Right kidney (tissue), 1 donor: ENCODE results near the gene B3GNT9.
"Not testable (repeated sequence)": the region's sequence is repeated elsewhere in the genome, so short reads cannot be mapped to it uniquely, and the experiment has no call there.

Source experiments
- DNase-seq: peaks from one replicate; pipeline ENCODE4 v3.0.0-alpha.2; 2016

Gene B3GNT9

DNA sequence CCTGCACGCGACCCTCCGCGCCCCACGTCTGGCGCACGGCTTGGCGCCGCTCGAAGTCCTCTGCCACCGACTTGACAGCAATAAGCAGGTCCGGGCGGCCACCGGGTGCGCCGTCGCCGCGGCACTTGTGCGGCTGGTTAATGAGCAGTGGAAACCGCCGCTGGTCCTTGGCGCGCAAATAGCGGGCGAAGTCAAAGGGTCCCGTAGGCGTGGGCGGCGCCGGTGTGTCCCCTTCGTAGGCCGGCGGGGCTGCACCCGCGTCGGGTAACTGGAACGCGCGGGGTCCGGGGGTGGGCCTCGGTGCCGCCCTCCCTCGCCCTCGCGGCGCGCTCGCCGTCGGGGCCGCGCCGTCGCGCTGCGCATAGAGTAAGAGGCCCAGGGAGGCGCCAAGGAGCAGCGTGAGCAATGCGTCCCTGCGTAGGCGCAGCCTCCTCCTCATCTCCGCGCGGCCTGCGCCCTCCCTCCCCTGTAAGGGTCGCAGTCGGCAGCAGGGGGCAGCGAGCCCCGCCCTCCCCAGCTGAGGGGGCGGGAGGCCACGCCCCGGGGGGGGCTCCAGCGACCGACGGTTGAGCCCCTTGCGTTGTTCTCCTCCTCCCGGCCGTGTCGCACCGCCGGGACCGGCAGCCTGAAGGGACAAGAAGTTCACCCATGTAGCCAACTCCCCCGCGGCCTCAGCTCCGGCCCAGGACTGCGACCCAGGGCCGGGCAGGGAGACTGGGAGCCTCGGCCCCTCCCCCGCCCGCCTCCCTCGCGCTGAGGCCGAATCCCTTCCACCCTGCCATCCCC is 558 bp downstream of the B3GNT9 start:
- peak; percentile 91 for DNase-seq

DNA sequence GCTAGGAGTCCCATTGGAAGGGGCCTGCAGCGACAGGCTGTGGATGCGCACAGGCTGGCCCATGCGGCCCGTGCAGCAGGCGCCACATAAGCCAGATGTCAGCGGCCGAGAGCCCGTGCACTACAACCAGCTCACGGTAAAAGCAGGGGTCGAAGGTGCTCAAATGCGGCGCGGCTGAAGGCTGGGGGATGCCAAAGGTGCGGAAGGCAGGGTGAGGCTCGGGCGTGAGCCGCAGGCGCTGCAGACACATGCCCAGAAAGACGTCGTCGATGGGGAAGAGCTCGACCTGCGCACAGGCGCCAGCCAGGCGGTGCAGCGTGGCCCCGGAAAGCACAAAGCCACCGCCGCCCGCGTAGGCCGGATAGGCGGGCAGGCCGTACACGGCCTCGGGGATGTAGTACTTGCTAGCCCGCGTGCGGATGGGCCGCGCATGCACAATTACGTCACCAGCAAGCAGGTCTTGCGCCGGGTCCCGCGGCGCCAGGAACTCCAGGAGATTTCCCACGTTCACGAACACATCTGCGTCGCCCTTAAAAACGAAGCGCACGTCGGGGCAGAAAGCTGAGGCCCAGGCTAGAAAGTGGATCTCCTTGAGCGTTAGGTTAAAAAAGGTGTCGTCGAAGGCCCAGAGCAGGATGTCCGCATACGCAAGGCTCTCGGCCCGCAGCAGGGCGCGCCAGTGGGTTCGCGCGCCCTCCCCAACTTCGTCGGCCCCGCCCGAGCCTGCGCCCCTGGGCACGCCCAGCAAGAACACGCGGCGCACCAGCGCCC is 1.3 kb downstream of the B3GNT9 start:
- DNase-seq: peak; percentile 30

DNA sequence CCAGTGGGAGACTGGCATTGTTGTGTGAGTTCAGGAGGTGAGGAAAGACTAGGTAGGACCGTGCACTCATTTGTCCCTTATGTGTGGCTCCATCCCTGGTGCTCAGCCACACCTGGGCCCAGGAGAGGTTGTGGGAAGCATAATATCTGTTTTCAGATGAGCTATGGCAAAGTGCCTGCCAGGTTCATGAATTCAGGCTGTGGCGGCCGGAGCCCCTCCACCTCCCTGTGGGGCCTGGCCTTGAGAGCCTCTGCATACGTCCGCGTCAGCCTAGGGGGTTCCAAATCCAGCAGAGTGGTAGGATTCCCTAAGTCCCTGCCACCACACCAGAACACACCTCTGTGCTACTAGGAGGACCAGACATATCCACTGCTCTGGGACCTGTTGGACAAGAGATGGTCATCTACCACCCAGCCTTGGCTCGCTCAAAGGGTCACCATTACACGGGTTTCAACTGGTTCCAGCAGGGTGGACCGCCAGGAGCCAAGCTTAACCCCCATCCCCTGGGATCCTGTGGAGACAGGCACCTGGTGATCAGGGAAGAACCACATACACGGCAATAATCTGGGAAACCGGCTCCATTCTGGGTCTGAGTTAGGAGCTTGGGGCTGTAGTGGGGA is 2.0 kb downstream of the B3GNT9 start:
- DNase-seq: no peak

DNA sequence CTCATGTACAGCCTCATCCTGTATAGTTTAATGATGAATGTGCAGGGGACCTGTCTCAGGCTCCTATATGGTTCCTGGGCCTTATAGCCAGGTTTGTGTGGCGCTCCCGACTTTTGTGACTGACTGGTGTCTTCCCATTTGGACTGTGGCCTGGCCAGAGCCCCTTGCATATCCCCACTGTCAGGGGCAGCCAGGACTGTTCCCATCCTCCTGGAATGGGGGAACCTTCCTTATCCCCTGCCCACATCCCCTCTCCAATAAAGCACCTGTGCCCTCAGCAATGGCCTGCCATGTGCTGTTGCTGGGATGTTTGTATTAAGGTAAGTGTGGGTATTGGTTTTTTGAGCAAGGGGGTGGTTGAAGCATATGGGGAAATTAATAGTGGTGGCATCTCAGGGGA is 2.6 kb downstream of the B3GNT9 start:
- no peak for DNase-seq

DNA sequence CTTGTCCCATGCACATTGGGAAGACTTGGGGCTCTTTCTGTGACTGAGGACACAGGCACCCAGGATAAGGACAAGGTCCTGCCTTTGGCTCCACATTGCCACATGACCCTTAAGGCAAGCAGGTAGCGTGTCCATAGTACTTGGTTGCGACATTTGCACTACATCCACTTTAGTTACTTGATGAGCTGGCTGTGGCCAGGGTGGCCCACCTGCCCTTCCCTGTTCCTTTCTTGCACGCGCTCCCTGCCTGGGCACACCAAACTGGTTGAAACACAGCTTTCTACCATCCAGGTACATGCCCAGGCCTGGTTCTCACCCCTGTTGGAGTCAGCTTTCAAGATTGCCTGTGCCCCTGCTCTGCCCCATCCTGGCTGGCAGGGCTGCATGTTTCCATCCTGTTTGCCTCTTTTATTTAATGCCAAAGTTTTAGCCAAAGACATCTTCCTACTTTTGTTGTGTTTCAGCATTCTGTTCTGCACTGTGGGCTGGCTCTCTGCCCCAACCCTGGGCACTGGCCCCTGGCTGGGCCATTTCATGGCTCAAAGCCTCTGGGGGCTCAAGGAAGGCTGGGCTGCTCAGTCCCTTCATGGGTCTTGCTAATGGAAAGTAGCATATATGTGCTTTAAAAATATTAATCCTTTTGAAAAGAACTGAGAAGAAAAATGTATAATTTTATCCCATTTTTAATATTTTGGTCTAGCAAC is 3.2 kb downstream of the B3GNT9 start:
- DNase-seq: no peak

DNA sequence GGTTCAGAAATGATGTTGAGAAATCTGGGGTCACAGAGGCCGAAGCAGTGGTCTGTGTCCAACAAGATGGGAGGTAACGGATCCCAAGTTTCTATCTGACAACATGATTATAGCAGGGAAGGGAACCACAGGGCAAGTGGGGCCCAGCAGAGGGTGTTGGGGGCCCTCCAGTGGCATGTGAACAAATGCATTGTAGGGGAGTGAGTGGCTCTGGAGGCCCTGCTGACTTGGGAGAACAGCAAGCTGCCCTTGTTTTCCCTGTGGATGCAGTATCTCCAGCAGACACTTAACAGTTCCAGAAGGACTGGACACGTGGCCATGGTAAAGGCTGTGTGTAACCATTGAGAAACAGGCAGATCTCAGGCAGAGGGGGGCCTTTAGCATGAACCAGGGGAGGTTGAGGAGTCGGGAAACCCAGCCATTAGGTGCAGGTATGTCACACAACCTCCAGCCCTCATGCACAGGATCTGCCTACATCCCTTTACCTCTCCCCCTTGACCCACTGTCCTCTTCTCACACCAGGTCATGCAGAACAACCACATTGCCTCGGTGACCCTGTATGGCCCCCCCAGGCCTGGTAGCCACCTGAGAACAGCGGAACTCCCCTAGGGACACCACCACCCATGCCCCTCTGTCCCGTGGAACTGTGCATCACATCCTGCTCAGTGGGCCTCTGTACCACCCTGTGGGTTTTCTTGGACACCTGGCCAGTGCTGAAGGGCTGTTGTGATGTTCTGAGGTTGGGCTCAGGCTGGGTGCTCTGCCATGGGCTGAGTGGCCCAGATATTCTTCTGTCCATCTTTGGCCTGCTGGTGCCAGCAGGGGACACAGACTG is 4.1 kb downstream of the B3GNT9 start:
- DNase-seq: no peak

DNA sequence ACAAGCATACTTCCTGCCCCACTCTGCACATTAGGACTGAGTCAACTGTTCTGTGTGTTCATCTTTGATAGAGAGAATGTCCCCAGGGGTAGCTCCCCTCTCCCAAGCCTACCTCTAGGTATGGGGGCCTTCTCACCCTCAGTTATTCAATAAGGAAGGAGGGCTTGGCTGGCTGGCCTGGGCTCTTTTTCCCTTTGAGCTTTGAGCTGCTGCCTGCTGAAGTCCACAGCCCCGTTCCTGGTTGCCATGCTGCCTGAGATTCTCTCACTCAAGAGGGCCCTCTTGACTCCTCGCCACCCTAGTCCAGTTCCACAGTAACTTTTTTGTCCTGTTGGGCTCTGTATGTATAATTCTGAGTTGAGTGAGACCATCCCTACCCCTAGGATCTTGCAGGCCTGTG is 5.1 kb downstream of the B3GNT9 start:
- DNase-seq: no peak

DNA sequence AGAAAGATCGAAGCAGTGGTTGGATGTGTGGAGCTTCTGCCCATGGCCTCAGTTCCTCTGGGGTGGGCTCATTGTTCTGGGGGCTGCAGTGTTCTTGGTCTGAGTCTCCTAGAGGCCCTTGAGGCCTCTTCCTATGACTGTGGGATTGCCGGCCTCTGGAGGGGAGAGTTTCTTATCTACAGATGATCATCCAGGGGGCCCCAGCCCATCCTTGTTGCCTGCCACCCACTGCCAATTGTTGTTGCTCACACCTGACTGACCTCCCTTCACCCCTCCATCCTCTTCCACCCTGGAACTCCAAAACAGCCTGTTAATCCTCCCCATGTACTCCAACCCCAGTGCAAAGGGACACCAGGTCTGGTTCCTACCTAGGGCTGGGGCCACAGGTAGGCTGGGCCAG is 5.9 kb downstream of the B3GNT9 start:
- DNase-seq: no peak

DNA sequence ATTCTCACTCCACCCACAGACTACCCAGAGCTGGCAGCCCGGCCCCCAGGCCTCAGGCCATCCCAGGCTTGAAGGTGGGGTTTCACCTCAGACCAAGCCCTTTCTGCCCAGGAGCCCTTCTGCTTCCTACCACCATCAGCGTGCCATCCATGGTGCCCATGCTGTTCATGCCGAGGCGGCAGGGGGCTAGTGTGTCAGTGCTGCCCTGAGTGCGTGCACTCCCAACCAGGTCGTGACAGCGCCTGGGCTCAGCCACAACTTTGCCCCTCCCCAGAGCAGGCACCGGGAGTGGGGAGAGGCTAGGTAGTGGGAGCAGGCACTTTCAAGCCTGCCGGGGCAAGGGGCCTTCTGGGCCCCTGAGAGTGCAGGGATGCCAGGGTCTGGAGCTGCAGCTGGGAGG is 8.5 kb downstream of the B3GNT9 start:
- no peak for DNase-seq

DNA sequence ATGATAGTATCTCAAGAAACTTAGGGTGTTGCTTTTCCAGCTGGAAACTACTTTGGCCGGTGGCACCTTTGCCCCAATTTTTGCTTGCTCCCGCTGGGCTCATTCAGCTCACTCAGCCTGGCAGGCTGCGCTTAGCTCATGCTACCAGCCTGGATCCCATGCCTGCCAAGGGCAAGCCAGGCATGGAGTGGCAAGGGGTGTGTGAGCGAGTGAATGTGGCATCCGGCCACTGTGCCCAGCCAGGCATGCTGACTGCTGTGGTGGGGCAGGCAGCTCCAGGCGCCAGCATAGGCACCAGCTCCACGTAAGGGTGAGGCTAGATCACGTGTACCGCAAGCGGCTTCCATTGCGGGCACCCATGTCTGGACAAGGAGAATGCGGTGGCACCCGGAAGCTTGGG is 9.4 kb downstream of the B3GNT9 start:
- no peak for DNase-seq

DNA sequence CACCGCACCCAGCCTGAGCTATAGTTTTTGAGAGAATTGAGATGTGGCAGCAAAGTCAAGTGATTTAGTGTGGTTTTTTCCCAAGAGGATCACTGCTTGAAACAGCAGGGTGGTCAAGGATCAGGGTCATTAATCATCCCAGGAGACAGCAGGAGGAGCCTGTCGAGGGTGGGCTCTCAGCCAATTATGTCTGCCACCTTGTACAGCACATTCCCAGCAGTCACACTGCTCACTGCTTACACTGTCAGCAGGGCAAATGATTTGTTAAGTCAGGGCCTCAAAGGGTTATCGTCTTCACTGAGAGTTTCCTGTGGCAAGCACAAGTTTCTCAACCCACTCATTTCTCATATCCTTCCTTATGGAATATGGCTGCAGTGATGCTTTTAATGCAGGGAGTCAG is 13.2 kb downstream of the B3GNT9 start:
- DNase-seq: no peak

DNA sequence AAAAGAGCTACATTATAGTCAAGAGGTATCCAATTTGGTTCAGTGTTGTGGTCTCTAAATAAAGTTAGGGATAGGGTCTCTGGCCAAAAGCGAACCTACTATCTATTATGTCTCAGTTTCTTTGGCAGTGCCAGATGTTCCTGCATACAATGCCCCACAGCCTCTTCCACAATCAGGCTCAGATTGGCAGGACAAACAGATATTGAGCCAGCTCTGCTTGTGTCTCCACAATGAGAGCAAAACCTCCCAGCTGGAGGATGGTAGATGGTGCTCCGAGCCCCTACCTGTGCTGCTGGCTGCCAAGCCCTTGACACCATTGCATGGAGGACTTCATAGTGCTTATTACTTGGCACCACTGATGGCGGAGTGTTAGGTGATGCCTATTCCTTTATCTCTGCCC is 21.4 kb downstream of the B3GNT9 start:
- no peak for DNase-seq

DNA sequence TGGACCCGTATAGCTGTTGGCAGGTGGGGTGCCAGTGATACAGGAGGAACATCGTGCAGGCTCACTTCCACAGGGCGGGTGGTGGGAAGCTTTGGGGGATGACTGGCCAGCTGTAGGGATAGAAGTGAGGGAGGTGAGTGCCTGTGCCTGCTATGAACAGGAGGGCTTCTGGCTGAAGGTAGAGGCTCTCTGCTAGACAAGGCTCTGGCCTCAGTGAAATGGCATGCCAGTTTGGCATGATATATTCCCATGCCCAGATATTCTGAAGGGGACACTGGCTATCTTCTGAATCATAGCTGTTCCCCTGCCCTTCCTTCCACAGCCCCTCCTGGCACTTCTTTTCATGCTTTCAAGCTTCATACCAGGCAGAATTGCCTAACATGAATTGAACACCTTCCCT is 21.9 kb downstream of the B3GNT9 start:
- no peak for DNase-seq

DNA sequence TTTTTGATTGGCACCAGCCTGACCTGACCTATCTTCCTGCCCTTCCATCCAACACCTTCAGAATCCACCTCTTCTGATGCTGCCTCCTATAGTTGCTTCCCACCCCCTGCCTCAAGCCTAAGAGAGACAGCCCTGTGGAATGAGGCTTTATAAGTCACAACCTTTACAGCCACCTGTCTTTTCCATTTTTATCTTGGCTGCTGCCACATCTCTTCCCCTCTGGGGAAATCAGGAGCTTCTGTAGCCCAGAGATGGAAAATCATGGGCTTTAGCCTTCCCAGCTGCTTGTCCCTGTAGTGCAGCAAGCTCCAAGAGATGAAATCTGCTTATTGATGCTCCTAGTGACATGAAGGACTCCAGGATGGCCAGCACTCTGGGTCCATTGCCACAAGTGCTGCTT is 22.4 kb downstream of the B3GNT9 start:
- DNase-seq: no peak

DNA sequence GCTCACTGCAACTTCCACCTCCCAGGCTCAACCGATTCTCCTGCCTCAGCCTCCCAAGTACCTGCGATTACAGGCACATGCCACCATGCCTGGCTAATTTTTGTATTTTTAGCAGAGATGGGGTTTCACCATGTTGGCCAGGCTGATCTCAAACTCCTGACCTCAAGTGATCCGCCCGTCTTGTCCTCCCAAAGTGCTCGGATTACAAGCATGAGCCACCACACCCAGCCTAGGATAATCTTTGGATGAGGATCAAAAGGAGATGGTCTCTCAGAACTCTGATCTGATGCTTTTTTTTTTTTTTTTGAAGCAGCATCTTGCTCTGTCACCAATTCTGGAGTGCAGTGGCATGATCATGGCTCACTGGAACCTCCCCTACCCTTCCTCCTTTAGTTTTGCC is 28.0 kb downstream of the B3GNT9 start:
- not testable (repeated sequence) for DNase-seq

DNA sequence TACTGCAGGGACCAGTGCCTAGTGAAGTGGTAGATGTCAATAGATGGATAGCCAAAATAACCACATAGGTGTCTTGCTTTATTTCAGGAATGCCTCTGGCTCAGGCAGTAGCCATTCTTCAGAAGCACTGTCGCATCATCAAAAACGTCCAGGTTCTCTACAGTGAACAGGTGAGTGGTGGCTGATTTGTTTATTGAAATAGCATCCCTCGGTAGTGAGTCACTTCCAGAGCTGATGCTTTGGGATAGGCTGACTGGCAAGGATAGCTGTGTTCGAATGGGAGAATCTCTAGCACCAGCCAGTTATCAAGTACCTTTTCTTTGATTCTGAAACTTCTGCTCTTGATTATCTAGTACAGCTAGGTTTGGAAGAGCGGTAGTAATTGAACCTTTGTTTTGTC is 30.8 kb downstream of the B3GNT9 start:
- no peak for DNase-seq

DNA sequence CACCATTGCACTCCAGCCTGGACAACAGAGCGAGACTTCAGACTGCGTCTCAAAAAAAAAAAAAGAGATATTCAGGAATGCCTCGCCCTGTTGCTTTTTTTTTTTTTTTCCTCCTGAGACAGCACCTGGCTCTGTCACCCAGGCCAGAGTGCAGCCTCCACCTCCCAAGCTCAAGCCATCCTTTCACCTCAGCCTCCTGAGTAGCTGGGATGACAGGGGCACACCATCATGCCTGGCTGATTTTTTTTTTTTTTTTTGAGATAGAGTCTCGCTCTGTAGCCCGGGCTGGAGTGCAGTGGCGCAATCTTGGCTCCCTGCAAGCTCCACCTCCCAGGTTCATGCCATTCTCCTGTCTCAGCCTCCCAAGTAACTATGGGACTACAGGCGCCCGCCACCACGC is 33.1 kb downstream of the B3GNT9 start:
- DNase-seq: no peak

DNA sequence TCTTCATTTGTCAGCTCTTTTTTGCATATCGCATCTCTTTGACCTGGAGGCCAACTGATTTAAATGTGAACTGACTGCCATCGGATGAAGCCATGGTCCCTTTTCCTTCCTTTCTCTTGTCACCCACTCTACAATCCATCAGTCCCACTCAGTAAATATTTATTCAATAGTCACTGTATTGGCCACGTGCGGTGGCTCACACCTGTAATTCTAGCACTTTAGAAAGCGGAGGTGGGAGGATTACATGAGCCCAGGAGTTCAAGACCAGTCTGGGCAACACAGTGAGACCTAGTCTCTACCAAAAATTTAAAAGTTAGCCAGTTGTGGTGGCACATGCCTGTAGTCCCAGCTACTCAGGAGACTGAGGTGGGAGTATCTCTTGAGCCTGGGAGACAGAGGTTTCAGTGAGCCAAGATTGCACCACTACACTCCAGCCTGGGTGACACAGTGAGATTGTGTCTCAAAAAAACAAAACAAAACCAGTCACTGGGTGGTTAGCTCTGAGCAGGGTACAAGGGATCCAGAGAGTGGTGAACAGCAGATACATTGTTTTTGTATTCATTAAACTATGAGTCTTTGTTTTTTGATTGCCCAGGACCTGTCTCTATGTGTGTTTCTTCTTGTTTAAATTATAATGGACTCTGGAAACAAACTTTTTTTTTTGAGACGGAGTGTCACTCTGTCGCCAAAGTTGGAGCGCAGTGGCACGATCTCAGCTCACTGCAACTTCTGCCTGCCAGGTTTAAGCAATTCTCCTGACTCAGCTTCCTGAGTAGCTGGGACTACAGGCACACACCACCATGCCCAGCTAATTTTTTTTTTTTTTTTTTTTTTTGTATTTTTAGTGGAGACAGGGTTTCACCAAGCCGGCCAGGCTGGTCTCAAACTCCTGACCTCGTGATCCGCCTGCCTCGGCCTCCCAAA is 34.1 kb downstream of the B3GNT9 start:
- DNase-seq: no peak

DNA sequence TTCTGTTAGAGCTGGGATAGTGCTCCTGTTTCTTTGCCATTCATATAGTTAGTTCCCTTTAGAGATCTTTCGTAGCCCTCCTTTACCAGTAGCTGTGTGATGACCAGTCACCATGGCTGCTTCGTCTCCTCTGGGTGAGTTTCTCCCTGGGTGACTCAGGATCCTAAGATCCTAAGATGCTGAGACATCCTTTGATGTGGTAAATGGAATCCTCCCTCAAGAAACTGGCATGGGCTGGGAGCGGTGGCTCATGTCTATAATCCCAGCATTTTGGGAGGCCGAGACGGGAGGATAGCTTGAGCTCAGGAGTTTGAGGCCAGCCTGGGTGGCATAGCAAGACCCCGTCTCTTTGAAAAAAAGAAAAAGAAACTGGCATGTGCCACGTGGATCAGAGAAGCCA is 35.2 kb downstream of the B3GNT9 start:
- no peak for DNase-seq

DNA sequence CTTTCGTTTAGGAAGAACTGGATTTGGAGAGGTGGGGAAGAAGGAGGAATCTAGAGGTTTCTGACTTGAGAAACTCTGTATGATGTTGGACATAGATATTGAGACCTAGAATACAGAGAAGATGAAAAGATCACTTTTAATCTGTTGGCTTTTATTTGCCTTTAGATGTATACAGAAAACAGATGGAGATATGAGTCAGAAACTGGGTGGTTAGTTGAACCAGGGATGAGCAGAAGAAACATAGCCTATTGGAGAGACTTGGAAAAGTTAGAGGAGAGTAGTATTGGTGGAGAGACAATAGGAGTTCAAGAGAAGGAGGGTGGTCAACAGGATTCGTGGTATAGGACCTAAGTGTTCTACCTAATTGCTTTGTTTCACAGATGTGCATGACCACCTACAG is 36.0 kb downstream of the B3GNT9 start:
- no peak for DNase-seq
